ENCODE data around the gene SRSF5.
"Not testable (repeated sequence)": the region's sequence is repeated elsewhere in the genome, so short reads cannot be mapped to it uniquely, and the experiment has no call there.

SRSF5 gene

GRCh38 chr14:69766984-69767368 is at the start of gene SRSF5:
TSS of gene SRSF5 (plus strand) at chr14:69767142. CDS start at chr14:69768157, 1,015 bp downstream.
- DNase-seq (ENCODE audit: low read depth): peak; percentile 91

DNA sequence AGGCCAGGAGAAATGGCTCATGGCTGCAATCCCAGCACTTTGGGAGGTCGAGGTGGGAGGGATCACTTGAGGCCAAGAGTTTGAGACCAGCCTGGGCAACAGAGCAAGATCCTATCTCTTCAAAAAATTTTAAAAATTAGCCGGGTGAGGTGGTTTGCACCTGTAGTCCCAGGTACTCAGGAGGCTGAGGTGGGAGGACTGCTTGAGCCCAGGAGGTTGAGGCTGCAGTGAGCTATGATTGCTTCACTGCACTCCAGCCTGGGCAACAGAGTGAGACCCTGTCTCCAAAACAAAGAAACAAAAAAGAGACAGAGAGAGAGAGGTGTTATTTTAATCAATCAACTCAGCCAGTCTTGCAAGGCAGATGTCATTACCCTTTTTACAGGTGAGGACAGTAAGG is 48.3 kb upstream of the SRSF5 start:
- DNase-seq (ENCODE audit: low read depth): not testable (repeated sequence)

DNA sequence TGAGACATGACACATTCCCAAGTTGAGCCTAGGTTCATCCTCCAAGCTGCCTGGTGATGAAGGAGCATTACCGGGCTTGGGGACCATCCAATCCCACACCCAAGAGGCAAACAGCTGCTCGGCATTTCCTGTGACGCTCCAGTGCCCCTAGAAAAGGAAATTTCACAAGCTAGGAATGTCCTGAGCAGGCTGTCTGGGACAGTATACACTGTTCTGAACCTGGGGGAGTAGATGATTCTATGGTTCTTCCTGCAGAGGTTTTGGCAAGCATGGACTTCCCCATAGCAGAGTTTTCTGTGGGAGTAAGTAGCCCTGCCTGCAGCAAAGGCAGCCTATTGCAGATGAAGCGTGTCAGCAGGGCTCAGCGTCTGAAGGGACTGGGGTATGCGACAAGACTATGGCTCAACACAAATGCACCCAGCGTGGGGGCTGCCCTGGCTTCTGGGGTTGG is 47.4 kb upstream of the SRSF5 start:
- DNase-seq (ENCODE audit: low read depth): peak; percentile 94

GRCh38 chr14:69720912-69721311 is 46.0 kb upstream of the SRSF5 start:
- DNase-seq (ENCODE audit: low read depth): no peak

GRCh38 chr14:69726761-69727511 is 40.0 kb upstream of the SRSF5 start:
- no peak for DNase-seq (ENCODE audit: low read depth)

- no peak for DNase-seq (ENCODE audit: low read depth)
Observed at GRCh38 chr14:69727860-69728259, 39.1 kb upstream of the SRSF5 start.

DNA sequence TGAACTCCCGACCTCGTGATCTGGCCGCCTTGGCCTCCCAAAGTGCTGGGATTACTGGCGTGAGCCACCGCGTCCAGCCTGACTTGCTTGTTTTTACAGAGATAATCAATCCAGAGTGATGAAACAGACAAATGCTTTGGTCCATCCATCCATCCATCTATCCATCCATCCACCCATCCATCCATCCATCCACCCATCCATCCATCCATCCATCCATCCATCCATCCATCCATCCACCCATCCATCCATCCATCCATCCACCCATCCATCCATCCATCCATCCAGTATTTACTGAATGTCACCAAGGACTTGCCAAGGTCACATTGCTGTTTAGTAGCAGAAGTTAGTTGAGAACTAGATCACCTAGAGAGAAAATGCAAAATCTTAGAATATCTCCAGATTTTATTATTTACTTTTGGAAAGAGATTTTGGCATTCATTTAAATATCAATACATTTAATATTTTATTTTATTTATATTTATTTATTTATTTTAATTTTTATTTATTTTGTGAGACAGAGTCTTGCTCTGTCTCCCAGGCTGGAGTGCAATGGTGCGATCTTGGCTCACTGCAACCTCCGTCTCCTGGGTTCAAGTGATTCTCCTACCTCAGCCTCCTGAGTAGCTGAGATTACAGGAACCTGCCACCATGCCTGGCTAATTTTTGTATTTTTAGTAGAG is 34.9 kb upstream of the SRSF5 start:
- DNase-seq (ENCODE audit: low read depth): not testable (repeated sequence)

GRCh38 chr14:69736405-69736804 is 30.5 kb upstream of the SRSF5 start:
- not testable (repeated sequence) for DNase-seq (ENCODE audit: low read depth)

- no peak for DNase-seq (ENCODE audit: low read depth)
Observed at GRCh38 chr14:69741055-69741454, 25.9 kb upstream of the SRSF5 start.

DNA sequence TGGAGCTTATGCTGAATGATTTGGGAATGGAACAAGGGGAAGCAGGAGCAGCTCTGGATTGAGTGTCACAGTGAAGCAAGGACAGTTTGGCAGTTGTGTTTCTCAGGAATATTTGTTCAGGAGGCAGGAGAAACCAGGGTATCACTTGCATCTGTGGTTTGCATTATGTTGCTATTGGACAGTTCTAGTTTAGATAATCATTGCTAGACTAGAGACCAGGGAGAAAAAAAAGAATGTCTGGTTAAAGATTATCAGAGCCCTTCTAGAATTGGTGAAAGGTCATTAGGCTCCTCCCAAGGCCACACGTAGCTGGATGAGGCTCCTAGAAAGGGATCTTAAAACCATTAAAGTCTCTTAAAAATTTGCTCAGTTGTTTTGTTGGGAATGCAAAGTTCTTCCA is 17.0 kb upstream of the SRSF5 start:
- no peak for DNase-seq (ENCODE audit: low read depth)

GRCh38 chr14:69750495-69750894 is 16.4 kb upstream of the SRSF5 start:
- no peak for DNase-seq (ENCODE audit: low read depth)

- no peak for DNase-seq (ENCODE audit: low read depth)
Observed at GRCh38 chr14:69752773-69753172, 14.2 kb upstream of the SRSF5 start.

DNA sequence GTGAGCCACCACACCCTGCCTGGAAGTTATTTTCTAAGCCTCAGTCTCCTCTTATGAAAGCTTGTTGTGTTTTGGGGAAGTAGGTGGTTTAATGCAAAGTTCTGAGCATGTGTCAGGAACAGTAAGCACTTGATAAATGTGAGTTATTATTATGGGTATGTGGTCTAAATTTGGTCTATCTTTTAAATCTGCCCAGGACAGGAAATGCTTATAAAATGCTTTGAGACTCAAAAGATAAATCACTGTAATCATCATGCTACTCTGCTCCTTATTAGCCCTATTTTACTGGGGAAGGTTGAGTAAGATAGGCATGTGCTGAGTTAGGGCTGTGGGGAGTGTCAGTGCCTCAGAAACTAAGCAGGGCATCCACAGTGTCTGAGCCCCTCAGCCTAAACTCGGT is 13.1 kb upstream of the SRSF5 start:
- DNase-seq (ENCODE audit: low read depth): no peak

DNA sequence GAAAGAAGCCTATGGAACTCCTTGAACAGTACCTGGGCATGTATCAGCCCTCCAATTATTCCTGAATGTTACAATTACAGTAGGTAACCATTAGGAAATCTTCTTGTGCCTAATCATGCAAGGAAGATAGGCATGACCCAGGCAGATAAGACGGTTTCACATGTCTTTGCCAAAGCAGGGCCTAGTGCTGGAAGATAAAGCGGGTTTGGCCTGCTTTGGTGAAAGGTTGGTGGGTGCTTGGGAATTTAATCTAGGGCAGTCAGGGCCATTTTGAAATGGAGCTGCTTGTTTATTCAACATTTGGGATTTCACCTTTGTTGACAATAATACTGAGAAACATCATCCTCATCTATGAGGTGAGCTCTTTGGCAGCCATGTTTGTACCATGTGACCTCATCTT is 12.5 kb upstream of the SRSF5 start:
- DNase-seq (ENCODE audit: low read depth): no peak

DNA sequence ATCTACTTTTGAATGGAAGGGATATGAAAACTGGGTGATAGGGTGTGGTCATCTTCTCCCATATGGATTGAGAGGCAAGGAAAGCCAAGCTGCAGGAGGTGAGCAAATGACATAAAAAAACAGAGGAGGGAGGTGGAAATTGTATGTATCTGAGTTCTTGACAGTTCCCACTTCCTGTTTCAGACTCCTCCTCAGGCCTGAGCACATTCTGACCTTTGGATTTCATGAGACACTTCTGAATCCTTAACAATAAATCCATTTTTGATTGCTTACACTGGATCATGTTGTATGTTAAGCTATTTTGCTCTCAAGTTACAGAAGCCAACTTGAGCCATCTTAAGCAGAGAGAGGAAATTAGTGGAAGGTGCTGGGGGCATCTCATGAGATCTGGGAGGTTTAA is 11.6 kb upstream of the SRSF5 start:
- no peak for DNase-seq (ENCODE audit: low read depth)

DNA sequence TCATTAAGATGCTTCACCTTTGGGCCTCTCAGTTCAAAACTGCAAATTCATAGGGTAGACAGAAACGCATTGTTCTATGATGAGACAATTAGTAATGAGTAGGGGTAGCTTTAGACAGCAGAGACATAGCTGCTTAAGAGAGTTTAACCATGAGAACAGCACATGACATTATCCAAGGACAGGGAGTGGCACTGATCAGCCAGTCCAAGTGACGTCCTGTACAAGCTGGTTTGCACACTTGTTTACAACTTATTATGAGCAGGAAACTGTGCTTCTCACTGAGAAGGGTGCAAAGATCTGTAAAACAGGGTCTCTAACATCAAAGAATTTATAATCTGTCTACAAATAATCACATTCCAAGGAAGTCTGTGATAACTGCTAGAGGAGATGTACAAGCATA is 11.2 kb upstream of the SRSF5 start:
- DNase-seq (ENCODE audit: low read depth): no peak

DNA sequence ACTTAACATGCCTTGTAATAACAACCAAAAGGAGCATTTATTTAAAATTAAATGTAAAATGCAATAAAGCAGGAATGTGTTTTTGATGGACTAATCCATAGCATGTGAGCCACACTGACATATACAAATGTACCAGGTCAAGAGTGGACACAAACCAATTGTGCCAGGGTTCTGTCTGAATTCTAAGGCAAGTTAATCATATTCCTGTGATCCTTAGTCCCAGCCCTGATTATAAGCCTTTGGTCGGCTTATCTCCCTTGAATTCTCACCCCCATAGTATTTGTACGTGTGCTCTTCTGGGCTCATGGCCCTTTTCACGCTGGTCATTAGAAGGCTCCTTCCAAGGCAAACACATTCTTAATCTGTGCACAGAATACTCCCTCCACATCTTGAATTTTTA is 10.6 kb upstream of the SRSF5 start:
- no peak for DNase-seq (ENCODE audit: low read depth)

- no peak for DNase-seq (ENCODE audit: low read depth)
Observed at GRCh38 chr14:69760810-69761209, 6.1 kb upstream of the SRSF5 start.

DNA sequence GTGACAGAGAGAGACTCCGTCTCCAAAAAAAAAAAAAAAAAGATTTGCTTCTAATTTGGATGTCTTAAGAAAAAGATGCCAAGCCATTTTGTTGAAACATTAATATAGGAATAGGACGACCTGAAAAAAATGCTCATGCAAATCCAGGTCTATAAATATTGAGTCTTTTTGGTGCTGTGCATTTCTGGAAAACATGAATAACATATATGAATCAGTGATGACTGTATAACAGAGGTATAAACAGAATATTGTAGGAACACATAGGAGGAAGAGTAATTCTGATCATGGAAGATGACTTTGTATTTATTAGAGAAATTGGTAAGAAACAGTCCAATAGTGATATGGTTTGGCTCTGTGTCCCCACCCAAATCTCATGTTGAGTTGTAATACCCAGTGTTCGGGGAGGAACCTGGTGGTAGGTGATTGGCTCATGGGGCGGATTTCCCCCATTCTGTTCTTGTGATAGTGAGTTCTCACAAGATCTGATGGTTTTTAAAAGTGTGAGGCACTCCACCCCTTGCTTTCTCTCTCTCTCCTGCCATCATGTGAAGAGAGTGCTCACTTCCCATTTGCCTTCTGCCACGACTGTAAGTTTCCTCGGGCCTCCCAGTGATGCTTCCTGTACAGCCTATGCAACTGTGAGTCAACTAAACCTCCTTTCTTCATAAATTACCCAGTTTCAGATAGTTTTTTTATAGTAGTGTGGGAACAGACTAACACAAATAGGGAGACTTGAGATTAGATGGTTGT is 3.0 kb upstream of the SRSF5 start:
- no peak for DNase-seq (ENCODE audit: low read depth)

GRCh38 chr14:69767369-69767999 is 542 bp downstream of the SRSF5 start:
- DNase-seq (ENCODE audit: low read depth): peak; percentile 50

DNA sequence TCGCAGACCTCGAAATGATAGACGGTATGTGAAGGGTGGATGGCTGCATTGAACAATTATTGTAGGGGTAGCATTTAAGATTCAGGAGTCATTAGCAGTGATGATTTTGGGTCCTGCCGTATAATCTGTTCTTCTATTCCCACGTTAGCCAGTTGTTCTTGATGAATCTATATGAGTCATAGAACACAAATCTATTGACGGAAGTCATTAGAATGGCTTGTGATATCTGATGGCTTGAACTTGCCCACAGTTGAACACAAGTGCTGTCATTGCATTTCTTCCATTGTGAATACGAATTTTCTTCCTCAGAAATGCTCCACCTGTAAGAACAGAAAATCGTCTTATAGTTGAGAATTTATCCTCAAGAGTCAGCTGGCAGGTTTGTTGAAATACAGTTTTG is 1.9 kb downstream of the SRSF5 start:
- no peak for DNase-seq (ENCODE audit: low read depth)

GRCh38 chr14:69769623-69770022 is 2.7 kb downstream of the SRSF5 start:
- no peak for DNase-seq (ENCODE audit: low read depth)

Measured in non-pigmented ciliary epithelial cell (primary cell).